GM12873 (cell line): ENCODE measurements around the gene DOCK11.

ENCODE experiments used
- CTCF ChIP-seq: IDR thresholded peaks from 2 replicates; pipeline ENCODE4 v1.5.1; 2012; ENCODE audit warnings: low read depth, mild to moderate bottlenecking, moderate library complexity, low read length, control low read depth; ENCODE audit not compliant: insufficient read depth; ENCODE audit errors: missing control alignments

The DOCK11 gene

GRCh38 chrX:118497180-118497818 lies 1.7 kb downstream of the DOCK11 start:
- no peak for TF ChIP-seq CTCF

GRCh38 chrX:118498351-118498750 lies 2.7 kb downstream of the DOCK11 start:
- TF ChIP-seq CTCF = no peak

- TF ChIP-seq CTCF = no peak
These were observed 3.1 kb downstream of the DOCK11 start for GRCh38 chrX:118498755-118499154.

- no peak for TF ChIP-seq CTCF
These were observed 3.7 kb downstream of the DOCK11 start for GRCh38 chrX:118499295-118499694.

GRCh38 chrX:118502161-118502789 lies 6.7 kb downstream of the DOCK11 start:
- no peak for TF ChIP-seq CTCF

GRCh38 chrX:118503260-118504041 lies 7.8 kb downstream of the DOCK11 start:
- TF ChIP-seq CTCF = no peak

GRCh38 chrX:118504581-118504980 lies 9.0 kb downstream of the DOCK11 start:
- TF ChIP-seq CTCF = no peak
